ENCODE data around the gene PAPPA. TPM values are rescaled to one million over a fixed set of nuclear protein-coding genes. Genes with fewer than 3 reads are reported as not detected.

The PAPPA gene
- not detected for total RNA-seq

GRCh38 chr9:116153765-116154333, at the start of gene PAPPA:
Gene PAPPA, plus strand, starts transcription at chr9:116153791. Its CDS starts 382 bp downstream, at chr9:116154173.
- H3K27me3 Mint-ChIP-seq = peaks cover 58% of the 10 kb centered on the region

GRCh38 chr9:116103976-116104820, 49.4 kb upstream of the PAPPA start:
- POLR2A ChIA-PET = no interaction called here
- Mint-ChIP-seq H3K9me3 (peaks cover 2% of the 10 kb centered on the region), H3K27me3 (no peaks in the 10 kb centered on the region), H3K36me3 (ENCODE audit: low read depth) (no peaks in the 10 kb centered on the region), H3K4me3 (no peak overlapping the region), H3K4me1 (no peaks in the 10 kb centered on the region), H3K27ac (no peak overlapping the region)
- CTCF ChIA-PET = no interaction called here
- no peak for DNase-seq

More at GRCh38 chr9:116153765-116154333, at the start of gene PAPPA:
- no peaks in the 10 kb centered on the region for H3K36me3 Mint-ChIP-seq (ENCODE audit: low read depth)
- no peaks in the 10 kb centered on the region for H3K9me3 Mint-ChIP-seq
- ChIA-PET CTCF (no interaction called here), POLR2A (no interaction called here)
- H3K27ac Mint-ChIP-seq = no peak within 1 kb of the TSS
- DNase-seq = no peak
- H3K4me1 Mint-ChIP-seq = no peaks in the 10 kb centered on the region
- H3K4me3 Mint-ChIP-seq = no peak within 1 kb of the TSS

- ChIA-PET POLR2A (no interaction called here), CTCF (no interaction called here)
- H3K9me3 Mint-ChIP-seq = peaks cover 2% of the 10 kb centered on the region
- DNase-seq = no peak
- no peak overlapping the region for H3K27ac Mint-ChIP-seq
- no peak overlapping the region for H3K4me3 Mint-ChIP-seq
- no peaks in the 10 kb centered on the region for H3K36me3 Mint-ChIP-seq (ENCODE audit: low read depth)
- H3K4me1 Mint-ChIP-seq = no peaks in the 10 kb centered on the region
- no peaks in the 10 kb centered on the region for H3K27me3 Mint-ChIP-seq
Observed at GRCh38 chr9:116112236-116112635, 41.4 kb upstream of the PAPPA start.

- DNase-seq = no peak
- H3K4me1 Mint-ChIP-seq = no peaks in the 10 kb centered on the region
- H3K9me3 Mint-ChIP-seq = peaks cover 14% of the 10 kb centered on the region
- H3K27ac Mint-ChIP-seq = no peak overlapping the region
- no peaks in the 10 kb centered on the region for H3K27me3 Mint-ChIP-seq
- ChIA-PET POLR2A (no interaction called here), CTCF (no interaction called here)
- H3K4me3 Mint-ChIP-seq = no peak overlapping the region
- H3K36me3 Mint-ChIP-seq (ENCODE audit: low read depth) = no peaks in the 10 kb centered on the region
Observed at GRCh38 chr9:116115761-116116353, 37.7 kb upstream of the PAPPA start.

GRCh38 chr9:116116393-116116792, 37.2 kb upstream of the PAPPA start:
- CTCF ChIA-PET = no interaction called here
- Mint-ChIP-seq H3K4me3 (no peak overlapping the region), H3K27me3 (no peaks in the 10 kb centered on the region), H3K9me3 (peaks cover 14% of the 10 kb centered on the region), H3K4me1 (no peaks in the 10 kb centered on the region), H3K36me3 (ENCODE audit: low read depth) (no peaks in the 10 kb centered on the region), H3K27ac (no peak overlapping the region)
- POLR2A ChIA-PET = no interaction called here
- DNase-seq = no peak

- no peaks in the 10 kb centered on the region for H3K4me1 Mint-ChIP-seq
- ChIA-PET CTCF (no interaction called here), POLR2A (no interaction called here)
- peaks cover 15% of the 10 kb centered on the region for H3K9me3 Mint-ChIP-seq
- H3K27ac Mint-ChIP-seq = no peak overlapping the region
- no peaks in the 10 kb centered on the region for H3K27me3 Mint-ChIP-seq
- DNase-seq = no peak
- no peaks in the 10 kb centered on the region for H3K36me3 Mint-ChIP-seq (ENCODE audit: low read depth)
- no peak overlapping the region for H3K4me3 Mint-ChIP-seq
Observed at GRCh38 chr9:116123171-116123570, 30.4 kb upstream of the PAPPA start.

GRCh38 chr9:116124472-116125040, 29.0 kb upstream of the PAPPA start:
- ChIA-PET CTCF (no interaction called here), POLR2A (no interaction called here)
- Mint-ChIP-seq H3K27ac (no peak overlapping the region), H3K27me3 (no peaks in the 10 kb centered on the region), H3K4me1 (no peaks in the 10 kb centered on the region), H3K36me3 (ENCODE audit: low read depth) (no peaks in the 10 kb centered on the region), H3K9me3 (peaks cover 8% of the 10 kb centered on the region), H3K4me3 (no peak overlapping the region)
- DNase-seq = no peak

GRCh38 chr9:116133163-116133562, 20.4 kb upstream of the PAPPA start:
- Mint-ChIP-seq H3K27me3 (no peaks in the 10 kb centered on the region), H3K4me3 (no peak overlapping the region), H3K27ac (no peak overlapping the region), H3K4me1 (no peaks in the 10 kb centered on the region), H3K9me3 (peaks cover 5% of the 10 kb centered on the region), H3K36me3 (ENCODE audit: low read depth) (no peaks in the 10 kb centered on the region)
- ChIA-PET CTCF (no interaction called here), POLR2A (no interaction called here)
- no peak for DNase-seq

- ChIA-PET CTCF (no interaction called here), POLR2A (no interaction called here)
- H3K4me1 Mint-ChIP-seq = no peaks in the 10 kb centered on the region
Observed at GRCh38 chr9:116134975-116135374, 18.6 kb upstream of the PAPPA start.

GRCh38 chr9:116137010-116137409, 16.6 kb upstream of the PAPPA start:
- H3K27ac Mint-ChIP-seq = no peak overlapping the region
- ChIA-PET POLR2A (interaction anchor here (0.6 kb wide), 1 partner anchor 216 kb away, joined by 3 read pairs; no protein-coding TSS in a partner anchor), CTCF (no interaction called here)
- no peaks in the 10 kb centered on the region for H3K27me3 Mint-ChIP-seq
- H3K4me1 Mint-ChIP-seq = no peaks in the 10 kb centered on the region
- H3K4me3 Mint-ChIP-seq = no peak overlapping the region
- no peak for DNase-seq
- H3K36me3 Mint-ChIP-seq (ENCODE audit: low read depth) = no peaks in the 10 kb centered on the region
- peaks cover 5% of the 10 kb centered on the region for H3K9me3 Mint-ChIP-seq

More at GRCh38 chr9:116134975-116135374, 18.6 kb upstream of the PAPPA start:
- H3K36me3 Mint-ChIP-seq (ENCODE audit: low read depth) = no peaks in the 10 kb centered on the region
- peaks cover 5% of the 10 kb centered on the region for H3K9me3 Mint-ChIP-seq
- H3K4me3 Mint-ChIP-seq = no peak overlapping the region
- H3K27me3 Mint-ChIP-seq = no peaks in the 10 kb centered on the region
- H3K27ac Mint-ChIP-seq = no peak overlapping the region
- DNase-seq = no peak

GRCh38 chr9:116137581-116137980, 16.0 kb upstream of the PAPPA start:
- Mint-ChIP-seq H3K4me3 (no peak overlapping the region), H3K27ac (no peak overlapping the region), H3K27me3 (no peaks in the 10 kb centered on the region), H3K4me1 (no peaks in the 10 kb centered on the region), H3K9me3 (peaks cover 5% of the 10 kb centered on the region), H3K36me3 (ENCODE audit: low read depth) (no peaks in the 10 kb centered on the region)
- CTCF ChIA-PET = no interaction called here
- DNase-seq = no peak
- POLR2A ChIA-PET = interaction anchor here (0.6 kb wide), 1 partner anchor 215 kb away, joined by 3 read pairs; no protein-coding TSS in a partner anchor

GRCh38 chr9:116141864-116142561, 11.6 kb upstream of the PAPPA start:
- ChIA-PET POLR2A (no interaction called here), CTCF (no interaction called here)
- no peak for DNase-seq
- Mint-ChIP-seq H3K27me3 (no peaks in the 10 kb centered on the region), H3K27ac (no peak overlapping the region), H3K36me3 (ENCODE audit: low read depth) (no peaks in the 10 kb centered on the region), H3K4me1 (no peaks in the 10 kb centered on the region), H3K9me3 (no peaks in the 10 kb centered on the region), H3K4me3 (no peak overlapping the region)

All from activated CD4-positive, alpha-beta memory T cell treated with anti-CD3 and anti-CD28 coated beads, Interleukin-2, amount 10 ng/mL, durations not matched to agents 7 days and 5 days (primary cell).